Panc1 (cell line): ENCODE results near the gene TGFBR1. TPM values are rescaled to one million over a fixed set of nuclear protein-coding genes. Genes with fewer than 3 reads are reported as not detected.

ENCODE experiments used
- ATAC-seq: fragments of 200-7000 bp; cut with Tn5 transposase; 2 replicates; pipeline ENCODE4 v1.9.1; 2020; ENCODE audit warnings: mild to moderate bottlenecking, moderate library complexity
- BruUV-seq: library from RNA; stranded (reverse); fragments of 400-500 nt; replicated peaks from 2 replicates; lab custom pipeline; 2021; lab: Mats Ljungman, UMichigan
- CTCF ChIA-PET: fragments of 300-600 bp; sonication (Branson Sonifier 250); formaldehyde crosslinking; loops from one replicate; lab custom pipeline; 2022; ENCODE audit warnings: antibody characterized with exemption; lab: Charles Lee
- POLR2A ChIA-PET: fragments of 300-600 bp; sonication (Branson Sonifier 250); formaldehyde crosslinking; loops from one replicate; lab custom pipeline; 2022; ENCODE audit warnings: antibody characterized with exemption; lab: Charles Lee
- DNase-seq: peaks from one replicate; pipeline ENCODE4 v3.0.0-alpha.2; 2010; ENCODE audit warnings: low read depth, low spot score
- H3K27ac ChIP-seq: 2 replicates; pipeline ENCODE4 v1.5.1; 2011; ENCODE audit warnings: mild to moderate bottlenecking, low read length, inconsistent platforms
- H3K27me3 ChIP-seq: fragments of 200-500 bp; sonication (Bioruptor generic); 2 replicates; pipeline ENCODE4 v1.6.0; 2014; ENCODE audit warnings: low read length, inconsistent platforms; ENCODE audit not compliant: control insufficient read depth, insufficient read depth
- H3K36me3 ChIP-seq: fragments of 200-500 bp; sonication (Bioruptor generic); 2 replicates; pipeline ENCODE4 v1.5.1; 2014; ENCODE audit warnings: inconsistent platforms, mild to moderate bottlenecking, low read length, moderate library complexity; ENCODE audit not compliant: control insufficient read depth, insufficient read depth
- H3K4me1 ChIP-seq: 2 replicates; pipeline ENCODE4 v1.5.1; 2011; ENCODE audit warnings: inconsistent platforms, mild to moderate bottlenecking, low read length, moderate library complexity; ENCODE audit not compliant: control insufficient read depth, insufficient read depth
- H3K4me3 ChIP-seq, 2 experiments: 2 replicates each; pipeline ENCODE4 v1.5.1; 2011 to 2012; ENCODE audit warnings: low read depth in 2 of 2, low read length in 2 of 2, mild to moderate bottlenecking in 2 of 2, inconsistent platforms in 1 of 2, moderate library complexity in 1 of 2
- H3K9me3 ChIP-seq: fragments of 200-500 bp; sonication (Bioruptor generic); 2 replicates; pipeline ENCODE4 v1.5.1; 2014; ENCODE audit warnings: low read depth, mild to moderate bottlenecking, inconsistent platforms, low read length, moderate library complexity; ENCODE audit not compliant: control insufficient read depth, insufficient read depth
- CTCF ChIP-seq: fragments of 450-650 bp; IDR thresholded peaks from 2 replicates; pipeline ENCODE4 v1.5.1; 2017; ENCODE audit warnings: mild to moderate bottlenecking
- POLR2AphosphoS5 ChIP-seq: IDR thresholded peaks from 2 replicates; pipeline ENCODE4 v1.6.1; 2012; ENCODE audit warnings: mild to moderate bottlenecking, low read depth, low read length, moderate library complexity
- REST ChIP-seq, 2 experiments: IDR thresholded peaks; 2 replicates each; pipeline ENCODE4 v1.6.1; 2011 to 2012; ENCODE audit warnings: low read depth in 2 of 2, control low read depth in 1 of 2, low read length in 1 of 2, mild to moderate bottlenecking in 1 of 2, moderate library complexity in 1 of 2; ENCODE audit not compliant: insufficient read depth in 1 of 2
- SIN3A ChIP-seq: IDR thresholded peaks from 2 replicates; pipeline ENCODE4 v1.6.1; 2012; ENCODE audit warnings: low read depth, mild to moderate bottlenecking, low read length, moderate library complexity, borderline replicate concordance; ENCODE audit not compliant: insufficient read depth
- TCF7L2 ChIP-seq: IDR thresholded peaks from 2 replicates; pipeline ENCODE4 v1.6.1; 2011; ENCODE audit warnings: mild to moderate bottlenecking, low read depth, low read length, inconsistent platforms
- in situ Hi-C: cut with HindIII; loops from 2 replicates; pipeline ENCODE4 v1.10.0; 2016; ENCODE audit warnings: low sequenced_read_pairs, low pct_unique_long_range_greater_than_20kb
- intact Hi-C: fragments of 100-400 bp; cut with micrococcal nuclease; formaldehyde crosslinking; loops from one replicate; pipeline ENCODE4 v1.10.0; 2022; ENCODE audit not compliant: unreplicated experiment
- total RNA-seq: library from RNA; stranded (reverse); gene quantifications from one replicate; pipeline ENCODE4 v1.2.1, GENCODE V29; 2021; ENCODE audit not compliant: unreplicated experiment

TGFBR1 gene
- total RNA-seq, 1 experiment from 2014 or later = 22.2 TPM

- BruUV-seq = no TSS peak
- POLR2A ChIA-PET = interaction anchor here (1.0 kb wide), 1 partner anchor 9 kb away, joined by 3 read pairs; no protein-coding TSS in a partner anchor
- Histone ChIP-seq H3K36me3 (no peaks in the 10 kb centered on the region), H3K4me3 (no peak overlapping the region), H3K4me1 (no peaks in the 10 kb centered on the region), H3K9me3 (no peaks in the 10 kb centered on the region), H3K27me3 (no peaks in the 10 kb centered on the region), H3K27ac (no peak overlapping the region)
- DNase-seq (no peak), ATAC-seq (no peak)
- CTCF ChIA-PET = no interaction called here
- TF ChIP-seq REST (IDR thresholded peaks at IDR 0.05; ENCODE audit: insufficient read depth in 1 of 2, low read depth in 2 of 2, low read length in 1 of 2) = no peak
- TF ChIP-seq SIN3A = no peak
- TF ChIP-seq TCF7L2 = no peak
- no peak for TF ChIP-seq POLR2AphosphoS5
- no peak for TF ChIP-seq CTCF
- intact Hi-C loops (no loop called here), in situ Hi-C loops (no loop called here)
These were observed 33.0 kb downstream of the TGFBR1 start for GRCh38 chr9:99137891-99138290.

- BruUV-seq = no TSS peak
- Histone ChIP-seq H3K36me3 (no peaks in the 10 kb centered on the region), H3K4me1 (no peaks in the 10 kb centered on the region), H3K27ac (no peak overlapping the region), H3K4me3 (no peak overlapping the region), H3K27me3 (no peaks in the 10 kb centered on the region), H3K9me3 (no peaks in the 10 kb centered on the region)
- intact Hi-C loops = no loop called here
- ATAC-seq (no peak), DNase-seq (no peak)
- ChIA-PET CTCF (no interaction called here), POLR2A (interaction anchor here (1.0 kb wide), 1 partner anchor 10 kb away, joined by 3 read pairs; no protein-coding TSS in a partner anchor)
- in situ Hi-C loops = no loop called here
- no peak for TF ChIP-seq REST (IDR thresholded peaks at IDR 0.05; ENCODE audit: insufficient read depth in 1 of 2, low read depth in 2 of 2, low read length in 1 of 2)
- TF ChIP-seq POLR2AphosphoS5 = no peak
- TF ChIP-seq TCF7L2 = no peak
- TF ChIP-seq CTCF = no peak
- no peak for TF ChIP-seq SIN3A
These were observed 33.7 kb downstream of the TGFBR1 start for GRCh38 chr9:99138424-99139284.
